Stimulated activated CD8-positive, alpha-beta memory T cell treated with anti-CD3 and anti-CD28 coated beads, Interleukin-4, amount 100 ng/mL, for 4 hours (primary cell): ENCODE data around the gene CHERP.
"Not testable (repeated sequence)": the region's sequence is repeated elsewhere in the genome, so short reads cannot be mapped to it uniquely, and the experiment has no call there.

ENCODE experiments used
- DNase-seq, 2 donors: peaks; one replicate each; pipeline ENCODE4 v3.0.0-alpha.2; 2020; ENCODE audit warnings: low read depth in 2 of 2, low spot score in 1 of 2

Gene CHERP

DNA sequence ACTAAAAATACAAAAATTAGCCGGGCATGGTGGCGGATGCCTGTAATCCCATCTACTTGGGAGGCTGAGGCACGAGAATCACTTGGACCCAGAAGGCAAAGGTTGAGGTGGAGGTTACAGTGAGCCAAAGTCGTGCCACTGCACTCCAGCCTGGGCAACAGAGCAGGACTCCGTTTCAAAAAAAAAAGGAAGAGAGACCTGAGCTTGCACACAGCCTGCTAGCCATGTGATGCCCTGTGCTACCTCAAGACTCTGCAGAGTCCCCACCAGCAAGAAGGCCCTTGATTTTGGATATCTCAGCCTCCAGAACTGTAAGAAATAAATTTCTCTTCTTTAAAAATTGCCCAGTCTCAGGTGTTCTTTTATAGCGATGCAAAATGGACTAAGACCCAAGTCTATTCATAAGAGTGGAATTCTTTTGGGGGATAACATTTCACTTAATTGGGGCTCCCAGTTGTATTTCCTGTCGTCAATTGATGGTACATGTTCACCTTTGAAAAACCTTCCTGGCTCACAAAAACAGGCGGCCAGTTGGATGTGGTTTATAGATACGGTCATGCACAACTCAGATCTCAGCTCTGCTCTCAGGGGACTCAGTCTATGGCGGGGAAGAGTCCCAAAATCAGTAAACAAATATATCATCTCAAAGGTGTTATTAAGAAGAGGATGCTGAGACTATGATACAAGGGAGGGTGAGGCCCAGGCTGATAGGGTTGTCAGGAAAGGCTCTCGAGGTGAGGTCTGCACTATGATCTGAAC lies 2.4 kb upstream of the CHERP start:
- DNase-seq = no peak

DNA sequence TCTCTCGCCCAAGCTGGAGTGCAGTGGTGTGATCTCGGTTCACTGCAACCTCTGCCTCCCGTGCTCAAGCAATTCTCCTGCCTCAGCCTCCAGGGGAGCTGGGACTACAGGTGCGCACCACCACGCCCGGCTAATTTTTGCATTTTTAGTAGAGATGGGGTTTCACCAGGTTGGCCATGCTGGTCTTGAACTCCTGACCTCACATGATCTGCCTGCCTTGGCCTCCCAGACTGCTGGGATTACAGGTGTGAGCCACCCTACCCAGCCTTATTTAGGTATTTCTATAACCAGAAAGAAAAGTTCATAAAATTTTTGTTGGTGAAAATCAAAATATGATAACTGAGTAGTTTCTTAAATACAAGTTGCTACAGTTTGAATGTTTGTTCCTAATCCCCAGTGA lies 1.5 kb upstream of the CHERP start:
- not testable (repeated sequence) for DNase-seq

DNA sequence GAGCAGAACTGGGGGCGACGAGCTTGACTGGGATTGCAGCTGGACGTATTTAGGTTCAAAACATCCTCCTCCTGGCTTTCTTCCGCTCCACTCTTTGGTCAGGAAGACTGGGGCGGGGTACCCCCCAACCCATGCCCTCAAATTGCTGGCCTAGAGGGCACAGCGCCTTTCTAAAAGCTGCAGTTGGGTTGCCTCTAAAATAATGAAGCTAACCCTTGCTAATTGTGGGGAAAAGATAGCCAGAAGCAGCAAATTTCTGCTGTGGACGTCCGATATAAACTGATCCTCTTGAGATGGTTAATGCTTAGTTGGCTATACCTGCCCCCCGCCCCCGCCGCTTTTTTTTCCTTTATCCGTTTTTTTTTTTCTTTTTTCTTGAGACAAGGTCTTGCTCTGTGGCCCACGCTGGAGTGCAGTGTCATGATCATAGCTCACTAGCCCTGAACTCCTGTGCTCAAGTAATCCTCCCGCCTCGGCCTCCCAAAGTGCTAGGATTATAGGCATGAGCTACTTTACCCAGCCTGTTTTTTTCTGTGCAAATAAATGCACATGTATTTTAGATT lies 754 bp upstream of the CHERP start:
- no peak for DNase-seq

DNA sequence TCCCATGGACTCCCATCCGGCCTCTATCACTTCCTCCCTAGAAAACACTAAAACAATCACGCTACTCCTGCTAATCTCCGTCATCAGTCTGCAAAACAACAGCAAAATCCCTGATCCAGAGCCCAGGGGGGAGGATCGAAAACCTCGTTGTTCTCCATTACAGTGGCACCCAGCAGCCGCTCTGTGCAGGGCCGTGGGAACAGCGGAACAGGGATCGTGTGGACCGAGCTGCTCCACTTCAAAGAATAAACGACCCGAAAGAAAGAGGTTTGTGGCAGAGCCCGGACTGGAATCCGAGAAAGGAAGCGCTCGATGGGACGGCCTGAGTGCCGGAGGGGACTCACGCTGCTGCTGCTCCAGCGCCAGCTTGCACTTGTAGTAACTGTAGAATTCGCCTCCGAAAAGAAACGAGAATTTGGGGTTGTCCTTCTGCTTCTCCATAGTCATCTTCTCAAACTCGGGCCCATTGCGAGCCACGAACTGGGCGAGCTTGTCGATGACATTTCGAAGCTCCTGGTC lies 652 bp downstream of the CHERP start:
- no peak for DNase-seq

DNA sequence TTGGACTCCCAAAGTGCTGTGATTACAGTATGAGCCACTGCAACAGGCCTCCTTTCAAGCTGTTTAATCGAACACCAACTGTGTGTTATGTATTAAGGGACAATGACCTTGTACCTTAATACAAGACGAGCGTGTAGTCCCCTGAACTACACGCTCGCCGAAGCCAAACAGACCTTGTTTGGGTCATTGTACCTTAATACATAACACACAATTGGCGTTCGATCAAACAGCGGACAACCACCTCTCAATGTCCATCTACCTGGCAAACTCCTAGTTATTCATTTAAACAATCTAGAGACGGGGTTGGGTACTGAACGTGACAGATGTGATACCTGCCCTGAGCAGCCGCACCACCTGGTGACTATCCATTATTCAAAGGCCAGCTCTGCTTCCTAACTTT lies 1.3 kb downstream of the CHERP start:
- no peak for DNase-seq

DNA sequence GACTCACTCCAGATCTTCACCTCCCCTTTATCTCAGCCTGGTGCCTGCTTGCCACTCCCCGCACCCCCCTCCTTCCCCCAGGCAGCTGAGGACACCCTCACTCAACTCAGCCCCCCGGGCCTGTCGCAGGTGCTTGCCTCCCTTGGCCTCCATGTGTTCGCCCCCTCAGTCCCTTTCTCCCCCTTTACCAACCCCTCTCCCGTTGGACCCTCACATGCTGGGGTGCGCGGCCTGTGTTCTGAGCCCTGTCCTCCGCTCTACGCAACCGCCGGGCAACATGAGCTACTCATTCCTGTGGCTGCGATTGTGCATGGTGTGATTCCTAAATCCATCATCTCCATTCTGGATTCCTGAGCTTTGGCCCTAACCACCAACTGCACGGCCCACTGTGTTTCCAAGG lies 5.1 kb downstream of the CHERP start:
- DNase-seq = no peak

DNA sequence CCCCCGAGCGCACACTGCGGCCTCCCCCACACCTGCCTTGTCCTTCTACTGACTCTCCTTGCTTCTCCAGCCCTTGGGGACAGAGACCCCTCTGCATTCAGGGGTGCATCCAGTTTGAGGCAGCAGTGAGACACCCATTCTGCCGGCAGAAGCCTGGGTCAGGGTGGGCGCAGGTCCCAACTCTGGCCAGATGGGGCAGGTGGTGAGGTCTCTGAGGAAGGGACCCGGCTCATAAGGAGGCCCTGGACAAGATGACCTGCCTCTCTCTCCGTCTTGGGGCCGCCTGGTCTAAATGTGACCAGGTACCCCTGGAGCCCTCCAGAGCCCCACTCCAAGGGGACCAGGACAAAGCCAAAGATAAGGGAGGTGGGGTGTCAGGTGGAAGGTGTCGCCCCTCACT lies 6.1 kb downstream of the CHERP start:
- DNase-seq = no peak

DNA sequence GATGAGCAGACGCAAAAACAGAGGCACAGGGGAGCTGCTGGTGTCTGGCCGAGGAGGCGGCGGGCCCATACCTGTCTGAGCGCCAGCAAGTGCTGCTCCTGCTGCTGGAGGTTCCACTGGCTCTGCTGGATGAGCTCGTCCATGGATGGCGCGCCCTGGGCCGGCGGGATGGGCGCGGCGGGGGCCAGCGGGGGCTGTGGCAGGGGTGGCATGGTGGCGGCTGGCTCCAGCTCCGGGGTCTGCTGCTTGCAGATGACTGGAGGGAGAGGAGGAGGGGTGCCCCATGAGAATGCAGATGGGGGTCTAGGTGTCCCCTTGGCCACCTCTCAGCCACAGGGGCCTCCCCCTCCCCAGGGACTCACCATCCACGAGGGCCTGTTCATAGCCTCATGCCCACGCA lies 6.9 kb downstream of the CHERP start:
- DNase-seq = no peak

DNA sequence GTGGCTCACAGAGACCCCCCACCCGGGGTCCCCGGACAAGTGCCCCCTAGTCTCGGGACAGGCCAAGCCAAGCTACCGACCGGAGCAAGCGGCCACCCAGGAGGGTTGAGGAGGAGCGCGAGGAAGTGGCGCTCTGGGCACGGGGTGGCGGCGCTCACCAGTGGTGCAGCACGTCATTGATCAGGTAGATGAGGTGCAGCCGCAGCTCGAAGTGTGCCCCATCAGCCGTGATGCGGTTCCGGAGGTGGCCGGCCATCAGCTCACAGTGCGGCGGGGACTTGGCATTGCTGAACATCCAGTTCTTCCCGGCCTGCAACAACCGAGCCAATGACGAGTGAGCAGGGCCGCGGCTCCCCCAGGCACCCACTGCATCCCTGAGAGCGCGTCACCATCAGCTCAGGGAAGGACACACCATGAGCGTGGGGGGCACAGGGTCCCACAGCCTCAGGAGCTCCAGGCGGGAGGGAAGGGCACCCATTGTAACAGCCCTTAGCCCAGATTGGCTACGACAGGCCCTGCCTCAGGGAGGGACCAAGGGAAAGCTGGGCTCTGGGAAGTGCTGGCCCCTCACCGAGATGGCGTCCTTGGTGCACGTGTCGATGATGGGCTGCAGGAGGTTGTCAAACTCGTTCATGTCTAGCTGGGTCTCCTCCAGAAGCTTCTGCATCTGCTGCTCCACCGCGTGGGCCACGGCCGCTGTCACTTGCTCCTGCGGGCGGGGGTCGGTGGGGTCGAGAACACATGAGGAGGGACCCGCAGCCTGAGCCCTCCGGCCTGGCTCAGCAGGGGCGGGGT lies 9.6 kb downstream of the CHERP start:
- no peak for DNase-seq

DNA sequence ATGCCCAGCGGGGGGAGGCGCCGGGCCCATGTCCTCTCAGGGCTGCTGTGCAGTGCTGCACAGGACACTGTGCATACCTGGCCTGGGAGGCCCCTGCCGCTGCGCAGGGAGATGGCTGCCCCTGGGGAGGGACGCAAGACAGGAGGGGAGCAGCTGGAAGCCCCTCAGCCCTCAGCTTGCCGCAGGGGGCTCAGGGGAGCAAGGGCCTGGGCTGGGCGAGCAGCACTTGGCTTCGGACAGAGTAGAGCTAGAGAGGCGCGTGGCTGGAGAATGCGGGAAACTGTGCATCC lies 10.9 kb downstream of the CHERP start:
- DNase-seq = no peak

DNA sequence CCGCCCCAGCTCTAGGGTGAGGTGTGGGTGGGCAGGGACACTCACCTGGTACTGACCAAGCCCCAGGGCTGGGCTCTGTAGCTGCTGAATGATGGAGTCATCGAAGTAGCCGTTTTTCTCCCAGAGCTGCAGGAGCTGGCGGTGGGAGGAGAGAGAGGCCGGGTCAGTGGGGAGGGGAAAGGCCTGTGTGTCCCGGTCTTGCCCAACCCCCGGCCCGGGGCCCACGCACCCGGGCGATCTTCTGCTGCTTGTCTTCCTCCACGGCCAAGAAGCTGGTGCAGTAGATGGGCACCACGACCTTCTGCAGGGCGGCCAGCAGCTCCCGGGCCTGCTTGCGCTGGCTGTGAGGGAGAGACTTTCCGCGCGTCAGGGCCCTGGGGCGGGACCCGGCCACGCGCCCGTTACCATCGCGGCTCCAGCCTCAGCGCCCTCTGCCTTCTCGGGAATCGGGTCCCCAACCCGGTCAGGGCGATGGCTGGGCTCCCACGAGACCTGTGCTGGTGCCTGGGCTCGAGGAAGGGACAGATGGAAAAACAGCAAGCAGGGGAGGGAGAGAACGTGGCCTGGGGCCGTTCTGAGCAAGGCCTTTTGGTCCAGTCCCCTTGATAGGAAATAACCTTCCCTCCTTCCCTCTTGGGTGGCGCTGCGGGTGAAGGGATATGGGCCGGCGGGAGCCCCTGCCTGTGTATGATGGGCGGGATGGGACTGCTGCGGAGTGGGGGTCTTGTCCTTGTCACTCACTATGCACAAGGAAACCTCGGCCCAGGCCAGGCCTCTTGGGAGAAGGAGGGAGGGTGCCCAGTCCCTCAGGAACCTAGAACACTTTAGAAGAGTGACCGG lies 11.5 kb downstream of the CHERP start:
- no peak for DNase-seq

DNA sequence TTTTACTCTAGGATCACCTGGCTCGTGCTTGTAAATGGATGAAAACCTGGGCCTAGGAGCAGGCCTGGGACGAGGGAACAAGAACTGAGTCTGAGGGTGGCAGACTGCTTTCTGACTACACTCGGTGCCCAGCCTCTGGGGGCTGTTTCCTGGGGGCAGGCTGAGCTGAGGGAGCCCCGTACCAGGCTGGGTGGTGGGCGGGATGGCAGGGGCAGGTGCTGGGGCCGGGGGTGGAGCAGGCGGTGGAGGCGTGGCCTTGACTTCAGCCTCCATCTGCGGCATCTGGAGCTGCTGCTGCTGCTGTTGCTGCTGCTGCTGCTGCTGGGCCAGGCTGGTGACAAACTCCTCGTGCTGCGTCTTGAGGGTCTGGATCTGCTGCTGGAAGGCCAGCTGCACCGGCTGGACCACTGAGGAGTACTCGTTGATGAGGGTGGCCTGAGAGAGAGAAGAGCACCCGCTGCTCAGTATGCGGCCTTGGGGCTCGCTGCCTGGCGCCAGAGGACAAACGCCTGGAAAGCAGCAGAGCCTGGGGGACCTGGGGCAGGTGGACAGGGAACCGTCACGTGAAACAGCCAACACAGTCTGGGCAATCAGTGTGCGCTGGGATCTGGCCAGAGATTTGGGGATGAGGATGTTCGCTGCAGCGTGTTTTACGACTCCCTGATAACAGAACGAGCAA lies 12.6 kb downstream of the CHERP start:
- no peak for DNase-seq

DNA sequence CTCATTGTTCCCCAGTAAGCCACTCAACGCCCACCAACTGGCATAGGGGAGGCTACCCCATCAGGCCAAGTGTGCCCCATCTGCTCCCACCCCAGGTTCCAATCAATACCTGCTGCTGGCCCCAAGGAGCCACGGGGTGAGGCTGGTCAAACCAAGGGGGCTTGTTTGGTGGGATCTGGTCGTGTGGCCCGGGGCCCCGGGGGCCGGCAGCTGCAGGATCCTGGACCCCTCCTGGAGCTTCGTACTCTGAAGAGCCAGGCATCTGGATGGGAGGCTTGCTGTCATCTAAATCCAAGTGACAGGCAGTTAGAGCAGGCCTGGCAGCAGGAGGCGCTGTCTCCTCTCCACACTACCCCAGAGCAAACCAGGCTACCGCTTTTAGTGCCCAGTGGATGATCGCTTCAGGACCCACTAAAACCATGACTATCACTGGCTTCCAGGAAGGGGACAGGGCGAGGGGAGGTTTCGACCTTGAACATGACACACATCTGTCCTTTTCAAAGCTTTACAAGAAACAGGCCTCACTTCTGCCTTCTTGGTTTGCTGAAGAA lies 14.2 kb downstream of the CHERP start:
- DNase-seq = no peak

DNA sequence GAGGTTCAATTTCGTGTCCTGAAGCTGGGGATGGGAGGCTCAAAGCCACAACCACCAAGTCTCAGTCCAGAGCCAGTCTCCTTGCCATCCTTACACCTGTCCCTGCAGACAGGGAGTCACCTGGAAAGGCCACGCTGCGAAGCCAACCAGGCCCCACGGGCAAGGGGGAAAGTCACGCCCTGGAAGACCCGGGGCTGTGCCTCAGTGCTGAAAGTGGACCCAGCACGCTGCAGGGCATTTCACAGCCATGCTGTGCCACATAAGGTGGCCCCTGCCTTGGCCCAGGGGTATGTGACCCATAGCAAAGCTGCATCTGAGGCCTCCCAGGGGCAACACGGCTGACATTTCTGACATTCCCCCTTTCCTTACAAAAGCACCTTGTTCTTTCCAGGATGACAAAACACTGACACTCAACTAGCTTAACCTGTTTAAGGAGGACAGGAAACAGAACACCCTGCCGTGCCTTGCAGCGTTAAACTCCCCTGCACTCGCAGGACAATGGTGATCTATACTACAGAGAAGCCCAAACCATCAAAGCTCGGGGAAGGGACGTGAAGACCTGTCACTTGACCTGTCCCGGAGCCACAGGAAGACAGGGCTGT lies 14.8 kb downstream of the CHERP start:
- DNase-seq = no peak

DNA sequence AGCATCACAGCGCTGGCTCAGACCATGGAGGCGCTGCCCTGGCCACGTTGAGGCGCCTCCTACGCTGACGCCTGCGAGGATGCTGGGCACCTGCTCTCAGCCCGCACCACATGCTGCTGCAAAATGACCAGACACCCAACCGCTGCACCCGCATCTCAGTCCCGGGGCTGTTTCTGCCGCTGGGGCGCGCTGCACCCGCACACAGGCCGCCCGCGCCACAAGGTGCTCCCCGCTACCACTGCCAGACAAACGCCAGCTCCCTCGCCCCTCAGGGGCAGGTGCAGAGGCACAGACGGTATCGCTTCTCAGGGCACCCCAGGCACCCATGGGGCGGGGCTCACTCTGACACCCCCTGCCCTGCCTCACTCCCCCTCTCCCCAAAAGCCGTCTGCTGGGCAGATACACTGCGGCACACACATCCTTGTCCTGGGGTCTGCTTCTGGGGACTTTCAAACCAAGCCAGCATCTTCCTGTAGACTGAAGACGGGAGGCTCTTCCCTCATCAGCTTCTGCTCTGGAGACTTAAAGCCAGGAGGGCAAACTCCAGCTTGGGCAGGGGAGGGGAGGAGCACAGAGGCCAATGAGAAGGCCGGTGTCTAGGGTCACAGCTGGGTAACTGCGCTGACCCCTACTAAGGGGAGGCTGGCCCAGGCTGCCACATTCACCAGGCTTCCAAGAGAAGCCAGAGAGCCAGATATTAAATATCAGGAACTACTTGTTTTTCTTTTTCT lies 16.3 kb downstream of the CHERP start:
- no peak for DNase-seq

DNA sequence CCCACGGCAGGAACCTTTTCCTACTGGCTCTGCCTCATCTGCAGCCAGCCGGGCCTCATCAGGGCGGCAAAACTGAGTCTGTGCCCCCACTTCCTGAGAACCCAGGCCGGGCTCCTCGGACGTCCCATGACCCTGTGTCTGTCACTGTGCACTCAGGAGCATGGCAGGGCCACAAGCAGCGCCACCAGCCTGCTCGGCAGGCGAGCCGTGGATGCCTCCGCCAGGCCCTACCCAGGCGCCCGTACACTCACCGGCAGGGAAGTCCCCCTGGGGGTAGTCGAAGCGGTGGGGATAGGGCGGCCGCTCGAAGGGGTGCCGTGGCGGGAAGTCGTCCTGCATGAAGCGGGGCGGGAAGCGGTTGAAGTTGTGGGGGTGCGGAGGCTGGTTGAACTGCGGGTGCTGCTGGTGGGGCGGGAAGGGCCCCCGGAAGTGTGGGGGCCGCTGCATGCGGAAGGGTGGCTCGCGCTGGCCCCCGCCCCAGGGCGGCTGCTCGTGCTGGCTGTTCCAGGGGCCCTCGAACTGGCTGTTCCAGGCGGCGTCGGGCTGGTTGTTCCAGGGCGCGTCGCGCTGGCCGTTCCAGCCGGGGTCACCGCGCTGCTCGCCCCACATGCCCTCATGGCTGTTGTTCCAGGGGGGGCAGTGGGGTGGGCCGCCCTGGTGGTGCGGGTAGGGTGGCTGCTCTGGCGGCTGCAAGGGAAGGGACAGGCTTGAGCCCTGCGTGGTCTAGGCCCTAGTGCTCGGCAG lies 17.1 kb downstream of the CHERP start:
- DNase-seq = no peak

DNA sequence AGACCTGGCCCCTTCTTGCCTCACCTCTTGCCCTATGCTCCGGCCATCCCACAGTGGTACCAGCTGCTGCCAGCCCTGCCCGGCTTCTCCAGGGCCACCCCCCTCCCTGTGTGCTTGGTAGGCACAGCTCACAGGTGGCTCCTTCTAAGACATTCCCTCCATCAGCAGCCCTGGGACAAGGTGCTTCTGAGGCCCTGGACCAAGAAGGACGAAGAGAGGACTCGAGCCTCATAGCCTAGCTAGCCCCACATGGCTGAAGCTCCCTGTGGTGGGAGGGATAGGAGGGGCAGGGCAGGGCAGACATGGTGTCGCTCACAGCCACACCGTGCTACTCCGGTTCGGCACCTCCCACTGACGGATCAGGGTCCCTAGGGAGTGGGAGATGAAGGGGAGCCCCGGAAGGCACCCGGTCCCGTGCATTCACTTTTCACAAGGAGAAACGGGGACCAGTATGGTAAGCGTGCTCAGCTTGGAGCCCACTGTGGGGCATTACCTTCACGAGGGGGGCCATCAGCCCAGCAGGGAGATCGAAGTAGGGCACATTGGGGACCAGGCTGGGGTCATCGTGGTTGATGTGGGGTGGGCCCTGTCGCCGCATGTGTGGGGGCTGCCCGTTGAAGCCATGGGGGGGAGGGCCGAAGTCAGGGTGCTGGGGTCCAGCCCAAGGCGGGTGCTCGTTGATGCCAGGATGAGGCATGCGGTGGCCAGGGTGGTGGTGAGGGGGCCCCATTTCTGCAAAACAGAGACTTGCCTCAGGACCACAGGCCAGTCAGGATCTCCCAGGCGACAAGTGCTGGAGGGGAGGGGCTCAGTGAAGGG lies 19.5 kb downstream of the CHERP start:
- no peak for DNase-seq

DNA sequence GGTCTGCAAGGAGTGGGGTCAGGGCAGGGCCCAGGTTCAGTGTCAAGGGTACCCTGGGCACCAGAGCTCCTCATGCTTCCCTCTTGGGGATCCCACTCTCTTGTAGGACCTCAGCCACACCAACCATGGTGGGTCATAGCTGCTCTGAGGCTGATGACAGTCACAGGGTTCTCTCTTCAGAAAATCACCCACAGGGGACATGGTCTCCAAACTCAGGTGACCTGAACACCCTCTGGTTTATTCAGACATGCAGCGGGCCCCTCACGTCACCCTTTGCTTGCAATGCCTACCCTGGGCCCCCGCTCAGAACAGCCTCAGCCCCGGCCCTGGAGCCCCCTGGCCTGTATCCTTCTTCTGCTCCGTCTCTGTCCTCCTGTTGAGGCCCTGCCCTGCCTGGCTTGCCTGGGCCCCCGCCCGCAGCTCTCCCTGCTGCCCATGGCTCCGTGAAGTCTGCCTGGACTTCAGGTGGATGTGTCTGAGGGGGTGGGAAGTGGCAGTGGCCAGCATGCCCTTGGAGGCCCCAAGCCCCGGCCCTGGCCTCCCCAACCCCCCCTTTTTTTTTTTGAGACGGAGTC lies 20.4 kb downstream of the CHERP start:
- no peak for DNase-seq
